ENCODE results near the gene ALAS1.

GRCh38 chr3:52233968-52234367 is 36.0 kb downstream of the ALAS1 start:
- no peak for TF ChIP-seq EZH2 (IDR thresholded peaks at IDR 0.05; ENCODE audit: borderline replicate concordance, low read depth, low read length, poor library complexity, severe bottlenecking)
- TF ChIP-seq, protein P1, sequence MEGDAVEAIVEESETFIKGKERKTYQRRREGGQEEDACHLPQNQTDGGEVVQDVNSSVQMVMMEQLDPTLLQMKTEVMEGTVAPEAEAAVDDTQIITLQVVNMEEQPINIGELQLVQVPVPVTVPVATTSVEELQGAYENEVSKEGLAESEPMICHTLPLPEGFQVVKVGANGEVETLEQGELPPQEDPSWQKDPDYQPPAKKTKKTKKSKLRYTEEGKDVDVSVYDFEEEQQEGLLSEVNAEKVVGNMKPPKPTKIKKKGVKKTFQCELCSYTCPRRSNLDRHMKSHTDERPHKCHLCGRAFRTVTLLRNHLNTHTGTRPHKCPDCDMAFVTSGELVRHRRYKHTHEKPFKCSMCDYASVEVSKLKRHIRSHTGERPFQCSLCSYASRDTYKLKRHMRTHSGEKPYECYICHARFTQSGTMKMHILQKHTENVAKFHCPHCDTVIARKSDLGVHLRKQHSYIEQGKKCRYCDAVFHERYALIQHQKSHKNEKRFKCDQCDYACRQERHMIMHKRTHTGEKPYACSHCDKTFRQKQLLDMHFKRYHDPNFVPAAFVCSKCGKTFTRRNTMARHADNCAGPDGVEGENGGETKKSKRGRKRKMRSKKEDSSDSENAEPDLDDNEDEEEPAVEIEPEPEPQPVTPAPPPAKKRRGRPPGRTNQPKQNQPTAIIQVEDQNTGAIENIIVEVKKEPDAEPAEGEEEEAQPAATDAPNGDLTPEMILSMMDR (conservative IDR thresholded peaks at IDR 0.05; ENCODE audit: low read depth, low read length) = no peak

Measured in A673 (cell line).